Astrocyte (in vitro differentiated cells and primary cell): Measurements from ENCODE around the gene EXD2. TPM values are rescaled to one million over a fixed set of nuclear protein-coding genes. Genes with fewer than 3 reads are reported as not detected.

Experiments
- DNase-seq: peaks from one replicate; pipeline ENCODE4 v3.0.0-alpha.2; 2010; ENCODE audit warnings: low read depth
- FAIRE-seq: peaks from 2 replicates; lab custom pipeline; 2011; peaks lifted over from hg19 to GRCh38; lab: Jason Lieb, UNC
- H2AFZ ChIP-seq: 2 replicates; pipeline ENCODE4 v1.6.0; 2012; ENCODE audit warnings: low read depth, low read length, inconsistent platforms
- H3K27ac ChIP-seq: 2 replicates; pipeline ENCODE4 v1.5.1; 2011; ENCODE audit warnings: low read depth, low read length, inconsistent platforms
- H3K27me3 ChIP-seq: 2 replicates; pipeline ENCODE4 v1.6.0; 2011; ENCODE audit warnings: low read length, inconsistent platforms; ENCODE audit not compliant: insufficient read depth
- H3K36me3 ChIP-seq: 2 replicates; pipeline ENCODE4 v1.5.1; 2011; ENCODE audit warnings: low read length, inconsistent platforms; ENCODE audit not compliant: insufficient read depth
- H3K4me1 ChIP-seq: 2 replicates; pipeline ENCODE4 v1.5.1; 2011; ENCODE audit warnings: low read length, inconsistent platforms; ENCODE audit not compliant: insufficient read depth
- H3K4me2 ChIP-seq: 2 replicates; pipeline ENCODE4 v1.6.0; 2012; ENCODE audit warnings: low read length, inconsistent platforms
- H3K4me3 ChIP-seq: 2 replicates; pipeline ENCODE4 v1.5.1; 2011; ENCODE audit warnings: low read depth, mild to moderate bottlenecking, low read length, inconsistent platforms; ENCODE audit not compliant: insufficient read depth
- H3K79me2 ChIP-seq: 2 replicates; pipeline ENCODE4 v1.6.0; 2012; ENCODE audit warnings: mild to moderate bottlenecking, low read length, inconsistent platforms; ENCODE audit not compliant: insufficient read depth
- H3K9ac ChIP-seq: 2 replicates; pipeline ENCODE4 v1.6.0; 2012; ENCODE audit warnings: mild to moderate bottlenecking, low read length, inconsistent platforms
- H3K9me3 ChIP-seq: 2 replicates; pipeline ENCODE4 v1.5.1; 2012; ENCODE audit warnings: low read depth, mild to moderate bottlenecking, low read length, inconsistent platforms; ENCODE audit not compliant: insufficient read depth
- H4K20me1 ChIP-seq: 2 replicates; pipeline ENCODE4 v1.6.0; 2012; ENCODE audit warnings: low read length, inconsistent platforms; ENCODE audit not compliant: insufficient read depth
- H3K27ac Mint-ChIP-seq: one replicate; pipeline ENCODE4 v1.8.0; 2021; ENCODE audit warnings: mild to moderate bottlenecking, mixed read lengths; ENCODE audit not compliant: unreplicated experiment
- H3K27me3 Mint-ChIP-seq: one replicate; pipeline ENCODE4 v1.8.0; 2021; ENCODE audit warnings: low read depth, mixed read lengths; ENCODE audit not compliant: unreplicated experiment
- H3K36me3 Mint-ChIP-seq: one replicate; pipeline ENCODE4 v1.8.0; 2021; ENCODE audit warnings: low read depth, mixed read lengths; ENCODE audit not compliant: unreplicated experiment
- H3K4me1 Mint-ChIP-seq: one replicate; pipeline ENCODE4 v1.8.0; 2021; ENCODE audit warnings: low read depth, mixed read lengths; ENCODE audit not compliant: unreplicated experiment
- H3K4me3 Mint-ChIP-seq: one replicate; pipeline ENCODE4 v1.8.0; 2021; ENCODE audit warnings: mild to moderate bottlenecking, moderate library complexity, mixed read lengths; ENCODE audit not compliant: unreplicated experiment
- H3K9me3 Mint-ChIP-seq: one replicate; pipeline ENCODE4 v1.8.0; 2021; ENCODE audit warnings: mild to moderate bottlenecking, mixed read lengths; ENCODE audit not compliant: unreplicated experiment
- EZH2 ChIP-seq: IDR thresholded peaks from 2 replicates; pipeline ENCODE4 v1.6.1; 2012; ENCODE audit warnings: mild to moderate bottlenecking, low read length, inconsistent platforms; ENCODE audit not compliant: insufficient read depth
- total RNA-seq: library from RNA; stranded (reverse); gene quantifications from 2 replicates; pipeline ENCODE4 v1.2.1, GENCODE V29; 2021
- TF ChIP-seq, protein P1 (sequence below): IDR thresholded peaks from 2 replicates; pipeline ENCODE4 v1.5.1; 2011; ENCODE audit warnings: low read depth, mild to moderate bottlenecking, inconsistent platforms, low read length, moderate library complexity; ENCODE audit not compliant: insufficient read depth

Gene EXD2
- total RNA-seq, 1 donor from 2014 or later: 30.7 TPM

DNA sequence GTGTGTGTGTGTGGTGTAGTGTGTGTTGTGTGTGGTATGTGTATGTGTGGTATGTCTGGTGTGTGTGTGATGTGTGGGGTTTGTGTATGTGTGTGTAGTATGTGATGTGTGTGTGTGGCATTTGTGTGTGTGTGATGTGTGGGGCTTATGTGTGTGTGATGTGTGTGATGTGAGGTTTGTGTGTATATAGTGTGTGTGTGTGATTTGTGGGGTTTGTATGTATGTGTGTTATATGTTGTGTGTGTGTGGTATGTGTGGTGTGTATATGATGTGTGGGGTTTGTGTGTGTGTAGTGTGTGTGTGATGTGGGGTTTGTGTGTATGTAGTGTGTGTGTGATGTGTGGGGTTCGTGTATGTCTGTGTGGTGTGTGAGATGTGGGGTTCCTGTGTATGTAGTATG is 78.1 kb downstream of the EXD2 start:
- no peaks in the 10 kb centered on the region for H3K36me3 ChIP-seq
- peak overlapping the region; percentile 36 for H3K9ac ChIP-seq
- FAIRE-seq: peak; percentile 37

DNA sequence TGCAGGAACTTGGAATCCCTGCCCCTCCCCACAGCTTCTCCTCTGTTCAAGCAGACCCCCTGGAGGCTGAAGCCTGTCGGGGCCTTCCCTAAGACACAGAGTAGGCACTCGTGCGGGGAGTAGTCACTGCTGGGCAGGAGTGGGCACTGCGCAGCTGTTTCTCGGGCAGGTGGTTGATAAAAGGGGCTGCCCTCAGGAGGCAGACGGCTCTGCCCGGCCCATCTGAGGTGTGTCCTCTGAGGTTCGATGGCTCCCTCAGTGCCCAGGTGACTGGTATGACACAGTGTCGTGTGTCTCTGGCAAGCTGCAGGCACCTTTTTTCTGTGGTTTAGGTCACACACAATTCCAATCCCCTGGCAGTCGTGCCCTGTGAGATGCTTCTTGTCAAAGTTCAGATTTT is 78.8 kb downstream of the EXD2 start:
- Histone ChIP-seq H3K4me3 (no peak overlapping the region), H3K4me1 (peaks cover 11% of the 10 kb centered on the region), H3K4me2 (no peak overlapping the region), H3K9ac (no peak overlapping the region), H3K27ac (no peak overlapping the region), H3K36me3 (no peaks in the 10 kb centered on the region), H3K79me2 (no peaks in the 10 kb centered on the region), H4K20me1 (no peaks in the 10 kb centered on the region), H2AFZ (no peak overlapping the region), H3K27me3 (no peaks in the 10 kb centered on the region), H3K9me3 (no peaks in the 10 kb centered on the region)
- H3K27ac Mint-ChIP-seq: no peak overlapping the region
- H3K9me3 Mint-ChIP-seq: no peaks in the 10 kb centered on the region
- no peak for DNase-seq
- H3K4me3 Mint-ChIP-seq: no peak overlapping the region
- no peak for TF ChIP-seq EZH2
- TF ChIP-seq, protein P1, sequence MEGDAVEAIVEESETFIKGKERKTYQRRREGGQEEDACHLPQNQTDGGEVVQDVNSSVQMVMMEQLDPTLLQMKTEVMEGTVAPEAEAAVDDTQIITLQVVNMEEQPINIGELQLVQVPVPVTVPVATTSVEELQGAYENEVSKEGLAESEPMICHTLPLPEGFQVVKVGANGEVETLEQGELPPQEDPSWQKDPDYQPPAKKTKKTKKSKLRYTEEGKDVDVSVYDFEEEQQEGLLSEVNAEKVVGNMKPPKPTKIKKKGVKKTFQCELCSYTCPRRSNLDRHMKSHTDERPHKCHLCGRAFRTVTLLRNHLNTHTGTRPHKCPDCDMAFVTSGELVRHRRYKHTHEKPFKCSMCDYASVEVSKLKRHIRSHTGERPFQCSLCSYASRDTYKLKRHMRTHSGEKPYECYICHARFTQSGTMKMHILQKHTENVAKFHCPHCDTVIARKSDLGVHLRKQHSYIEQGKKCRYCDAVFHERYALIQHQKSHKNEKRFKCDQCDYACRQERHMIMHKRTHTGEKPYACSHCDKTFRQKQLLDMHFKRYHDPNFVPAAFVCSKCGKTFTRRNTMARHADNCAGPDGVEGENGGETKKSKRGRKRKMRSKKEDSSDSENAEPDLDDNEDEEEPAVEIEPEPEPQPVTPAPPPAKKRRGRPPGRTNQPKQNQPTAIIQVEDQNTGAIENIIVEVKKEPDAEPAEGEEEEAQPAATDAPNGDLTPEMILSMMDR: no peak
- peaks cover 2% of the 10 kb centered on the region for H3K36me3 Mint-ChIP-seq
- peaks cover 3% of the 10 kb centered on the region for H3K4me1 Mint-ChIP-seq
- peaks cover 19% of the 10 kb centered on the region for H3K27me3 Mint-ChIP-seq
- no peak for FAIRE-seq

More for the DNA sequence above, 78.1 kb downstream of the EXD2 start:
- peaks cover 3% of the 10 kb centered on the region for H3K4me1 Mint-ChIP-seq
- peaks cover 2% of the 10 kb centered on the region for H3K36me3 Mint-ChIP-seq
- Histone ChIP-seq H3K79me2 (no peaks in the 10 kb centered on the region), H3K27ac (no peak overlapping the region), H2AFZ (no peak overlapping the region), H3K27me3 (no peaks in the 10 kb centered on the region), H3K9me3 (no peaks in the 10 kb centered on the region), H3K4me3 (no peak overlapping the region), H3K4me1 (peaks cover 11% of the 10 kb centered on the region), H3K4me2 (peak overlapping the region; percentile 53), H4K20me1 (no peaks in the 10 kb centered on the region)
- H3K27ac Mint-ChIP-seq: no peak overlapping the region
- H3K4me3 Mint-ChIP-seq: no peak overlapping the region
- no peak for DNase-seq
- TF ChIP-seq, protein P1: no peak
- TF ChIP-seq EZH2: no peak
- H3K27me3 Mint-ChIP-seq: peaks cover 14% of the 10 kb centered on the region
- no peaks in the 10 kb centered on the region for H3K9me3 Mint-ChIP-seq

DNA sequence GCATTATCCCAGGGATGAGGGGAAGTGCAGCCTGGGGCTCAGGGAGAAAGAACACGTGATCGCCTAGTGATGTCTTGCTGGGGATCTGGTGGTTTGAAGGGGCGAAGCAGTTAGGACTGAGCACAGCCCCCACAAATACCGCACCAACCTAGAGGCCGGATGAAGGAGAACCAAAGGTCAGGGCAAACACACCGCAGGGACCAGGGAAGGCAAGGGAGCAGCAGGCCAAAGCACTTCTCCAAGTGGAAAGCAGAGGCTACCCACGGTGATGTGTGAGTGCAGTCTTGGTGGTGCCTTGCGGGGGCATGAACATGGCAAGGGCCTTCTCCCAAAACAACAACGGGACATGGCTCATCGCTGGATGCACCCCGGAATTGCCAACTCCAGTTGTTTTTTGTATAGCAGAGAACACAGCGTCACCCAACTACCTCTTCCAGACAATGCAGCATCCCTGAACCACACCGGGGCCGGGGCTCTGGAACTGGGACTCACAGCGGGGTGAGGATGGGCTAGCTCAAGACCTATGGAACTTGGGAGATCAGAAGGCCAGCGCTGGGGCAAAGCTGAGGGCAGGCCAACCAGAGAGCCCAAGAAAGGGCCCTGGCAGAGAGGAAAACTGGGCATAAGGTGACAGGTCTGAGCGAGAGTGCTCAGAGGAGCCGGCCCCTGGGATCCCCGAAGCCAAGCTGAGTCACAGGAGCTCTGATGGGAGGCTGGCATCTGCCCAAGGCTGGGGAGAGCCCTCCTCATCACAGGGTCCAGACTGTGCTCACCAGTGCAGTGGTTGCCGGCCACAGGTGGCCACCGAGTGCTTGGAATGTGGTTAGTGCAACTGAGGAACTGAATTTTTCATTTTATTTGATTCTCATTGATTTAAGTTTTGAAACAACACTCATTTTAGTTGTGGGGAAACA is 79.8 kb downstream of the EXD2 start:
- Mint-ChIP-seq H3K4me1 (peaks cover 3% of the 10 kb centered on the region), H3K9me3 (peaks cover under 1% of the 10 kb centered on the region), H3K27ac (peak overlapping the region; percentile 84), H3K27me3 (peaks cover 25% of the 10 kb centered on the region), H3K4me3 (no peak overlapping the region), H3K36me3 (peaks cover 6% of the 10 kb centered on the region)
- Histone ChIP-seq H3K4me3 (no peak overlapping the region), H3K9ac (no peak overlapping the region), H3K36me3 (no peaks in the 10 kb centered on the region), H3K79me2 (no peaks in the 10 kb centered on the region), H3K9me3 (no peaks in the 10 kb centered on the region), H3K27me3 (no peaks in the 10 kb centered on the region), H3K4me1 (peaks cover 11% of the 10 kb centered on the region), H3K4me2 (no peak overlapping the region), H2AFZ (no peak overlapping the region), H3K27ac (no peak overlapping the region), H4K20me1 (no peaks in the 10 kb centered on the region)
- no peak for FAIRE-seq
- DNase-seq: peak; percentile 47
- TF ChIP-seq, protein P1: no peak
- TF ChIP-seq EZH2: no peak
